Activated T-helper 2 cell treated with anti-CD3 and anti-CD28 coated beads, Interferon-gamma antibody, Interleukin-2, Interleukin-4, amounts not matched to agents 10 μg/mL and 5 μg/mL and 100 μg/mL, durations not matched to agents 14 hours and 24 hours and 36 hours (primary cell): Measurements from ENCODE around the gene GTF2IRD2. TPM values are rescaled to one million over a fixed set of nuclear protein-coding genes. Genes with fewer than 3 reads are reported as not detected.
"Not testable (repeated sequence)": the region's sequence is repeated elsewhere in the genome, so short reads cannot be mapped to it uniquely, and the experiment has no call there.

Experiments used
- DNase-seq: peaks from one replicate; pipeline ENCODE4 v3.0.0; 2021; ENCODE audit warnings: low spot score
- H3K27ac Mint-ChIP-seq: one replicate; pipeline ENCODE4 v1.8.0; 2021; ENCODE audit warnings: mixed read lengths
- H3K27me3 Mint-ChIP-seq: one replicate; pipeline ENCODE4 v1.8.0; 2021; ENCODE audit warnings: low read depth, mixed read lengths
- H3K36me3 Mint-ChIP-seq: one replicate; pipeline ENCODE4 v1.8.0; 2021; ENCODE audit warnings: low read depth, mixed read lengths
- H3K4me1 Mint-ChIP-seq: one replicate; pipeline ENCODE4 v1.8.0; 2021; ENCODE audit warnings: low read depth, mixed read lengths
- H3K4me3 Mint-ChIP-seq: one replicate; pipeline ENCODE4 v1.8.0; 2021; ENCODE audit warnings: low read depth, mild to moderate bottlenecking, moderate library complexity, mixed read lengths
- H3K9me3 Mint-ChIP-seq: one replicate; pipeline ENCODE4 v1.8.0; 2021; ENCODE audit warnings: mixed read lengths
- intact Hi-C: fragments of 100-400 bp; cut with micrococcal nuclease; formaldehyde crosslinking; loops from one replicate; pipeline ENCODE4 v1.15.1; 2023
- total RNA-seq: library from RNA; stranded (reverse); gene quantifications from 2 replicates; pipeline ENCODE4 v1.2.3, GENCODE V29; 2022

Gene GTF2IRD2
- total RNA-seq, 1 donor from 2014 or later = 7.2 TPM

- not testable (repeated sequence) for H3K4me1 Mint-ChIP-seq
These were observed 79.3 kb downstream of the GTF2IRD2 start for GRCh38 chr7:74772093-74772492.

GRCh38 chr7:74770062-74770461 lies 81.3 kb downstream of the GTF2IRD2 start:
- intact Hi-C loops, H3K4me3 Mint-ChIP-seq, H3K36me3 Mint-ChIP-seq, H3K9me3 Mint-ChIP-seq, H3K27ac Mint-ChIP-seq, H3K4me1 Mint-ChIP-seq, DNase-seq, H3K27me3 Mint-ChIP-seq: not testable (repeated sequence)

More at GRCh38 chr7:74772093-74772492, 79.3 kb downstream of the GTF2IRD2 start:
- H3K9me3 Mint-ChIP-seq, H3K27ac Mint-ChIP-seq, H3K36me3 Mint-ChIP-seq, H3K27me3 Mint-ChIP-seq, DNase-seq, H3K4me3 Mint-ChIP-seq, intact Hi-C loops: not testable (repeated sequence)

GRCh38 chr7:74766991-74767390 lies 84.4 kb downstream of the GTF2IRD2 start:
- H3K27me3 Mint-ChIP-seq, H3K27ac Mint-ChIP-seq, H3K36me3 Mint-ChIP-seq, intact Hi-C loops, H3K9me3 Mint-ChIP-seq, DNase-seq, H3K4me1 Mint-ChIP-seq, H3K4me3 Mint-ChIP-seq: not testable (repeated sequence)

GRCh38 chr7:74766509-74766908 lies 84.9 kb downstream of the GTF2IRD2 start:
- H3K4me3 Mint-ChIP-seq, H3K9me3 Mint-ChIP-seq, DNase-seq, H3K27me3 Mint-ChIP-seq, H3K36me3 Mint-ChIP-seq, H3K27ac Mint-ChIP-seq, intact Hi-C loops, H3K4me1 Mint-ChIP-seq: not testable (repeated sequence)

GRCh38 chr7:74765205-74765918 lies 86.0 kb downstream of the GTF2IRD2 start:
- H3K27ac Mint-ChIP-seq, H3K27me3 Mint-ChIP-seq, H3K4me3 Mint-ChIP-seq, DNase-seq, intact Hi-C loops, H3K9me3 Mint-ChIP-seq, H3K4me1 Mint-ChIP-seq, H3K36me3 Mint-ChIP-seq: not testable (repeated sequence)

- not testable (repeated sequence) for H3K9me3 Mint-ChIP-seq, H3K36me3 Mint-ChIP-seq, H3K27ac Mint-ChIP-seq
These were observed 92.4 kb downstream of the GTF2IRD2 start for GRCh38 chr7:74758982-74759381.

GRCh38 chr7:74758268-74758667 lies 93.1 kb downstream of the GTF2IRD2 start:
- H3K36me3 Mint-ChIP-seq, H3K4me1 Mint-ChIP-seq, H3K9me3 Mint-ChIP-seq, H3K4me3 Mint-ChIP-seq, DNase-seq, H3K27me3 Mint-ChIP-seq, intact Hi-C loops, H3K27ac Mint-ChIP-seq: not testable (repeated sequence)

More at GRCh38 chr7:74758982-74759381, 92.4 kb downstream of the GTF2IRD2 start:
- DNase-seq, H3K4me1 Mint-ChIP-seq, intact Hi-C loops, H3K4me3 Mint-ChIP-seq, H3K27me3 Mint-ChIP-seq: not testable (repeated sequence)

GRCh38 chr7:74756673-74757072 lies 94.7 kb downstream of the GTF2IRD2 start:
- H3K9me3 Mint-ChIP-seq, H3K27me3 Mint-ChIP-seq, H3K4me1 Mint-ChIP-seq, H3K4me3 Mint-ChIP-seq, DNase-seq, H3K36me3 Mint-ChIP-seq, H3K27ac Mint-ChIP-seq, intact Hi-C loops: not testable (repeated sequence)

- H3K9me3 Mint-ChIP-seq, H3K4me1 Mint-ChIP-seq, H3K4me3 Mint-ChIP-seq, DNase-seq, H3K36me3 Mint-ChIP-seq, H3K27me3 Mint-ChIP-seq, H3K27ac Mint-ChIP-seq, intact Hi-C loops: not testable (repeated sequence)
These were observed 97.4 kb downstream of the GTF2IRD2 start for GRCh38 chr7:74753921-74754482.

Other genes starting within 250 kb of the GTF2IRD2 start
- gene GTF2I, start 193.9 kb downstream of the GTF2IRD2 start, total RNA-seq = 186 and 188 TPM in 2 replicates
- 0.52 and 0.90 TPM in 2 replicates for gene NCF1, start 77.6 kb downstream of the GTF2IRD2 start, total RNA-seq
- gene CASTOR2, start 113.1 kb upstream of the GTF2IRD2 start, total RNA-seq = 5.7 and 7.1 TPM in 2 replicates
- gene RCC1L, start 222.2 kb upstream of the GTF2IRD2 start, total RNA-seq = 70.3 and 74.0 TPM in 2 replicates
- 7.4 and 11.0 TPM in 2 replicates for gene GTF2IRD2B, start 241.0 kb upstream of the GTF2IRD2 start, total RNA-seq